ENCODE results near the gene DIP2C.
"Not testable (repeated sequence)": the region's sequence is repeated elsewhere in the genome, so short reads cannot be mapped to it uniquely, and the experiment has no call there.

Gene DIP2C

DNA sequence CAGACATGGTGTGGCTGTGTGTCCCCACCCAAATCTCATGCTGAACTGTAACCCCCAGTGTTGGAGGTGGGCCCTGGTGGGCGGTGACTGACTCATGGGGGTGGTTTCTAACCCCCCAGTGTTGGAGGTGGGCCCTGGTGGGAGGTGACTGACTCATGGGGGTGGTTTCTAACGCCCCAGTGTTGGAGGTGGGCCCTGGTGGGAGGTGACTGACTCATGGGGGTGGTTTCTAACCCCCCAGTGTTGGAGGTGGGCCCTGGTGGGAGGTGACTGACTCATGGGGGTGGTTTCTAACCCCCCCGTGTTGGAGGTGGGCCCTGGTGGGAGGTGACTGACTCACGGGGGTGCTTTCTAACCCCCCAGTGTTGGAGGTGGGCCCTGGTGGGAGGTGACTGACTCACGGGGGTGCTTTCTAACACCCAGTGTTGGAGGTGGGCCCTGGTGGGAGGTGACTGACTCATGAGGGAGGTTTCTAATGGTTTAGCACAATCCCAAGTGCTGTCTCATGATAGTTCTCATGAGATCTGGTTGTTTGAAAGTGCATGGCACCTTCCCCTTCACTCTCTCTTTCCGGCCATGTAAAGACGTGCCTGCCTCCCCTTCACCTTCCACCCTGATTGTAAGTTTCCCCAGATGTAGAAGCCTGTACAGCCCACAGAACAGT is 78.7 kb downstream of the DIP2C start:
- not testable (repeated sequence) for DNase-seq (ENCODE audit: low read depth)

DNA sequence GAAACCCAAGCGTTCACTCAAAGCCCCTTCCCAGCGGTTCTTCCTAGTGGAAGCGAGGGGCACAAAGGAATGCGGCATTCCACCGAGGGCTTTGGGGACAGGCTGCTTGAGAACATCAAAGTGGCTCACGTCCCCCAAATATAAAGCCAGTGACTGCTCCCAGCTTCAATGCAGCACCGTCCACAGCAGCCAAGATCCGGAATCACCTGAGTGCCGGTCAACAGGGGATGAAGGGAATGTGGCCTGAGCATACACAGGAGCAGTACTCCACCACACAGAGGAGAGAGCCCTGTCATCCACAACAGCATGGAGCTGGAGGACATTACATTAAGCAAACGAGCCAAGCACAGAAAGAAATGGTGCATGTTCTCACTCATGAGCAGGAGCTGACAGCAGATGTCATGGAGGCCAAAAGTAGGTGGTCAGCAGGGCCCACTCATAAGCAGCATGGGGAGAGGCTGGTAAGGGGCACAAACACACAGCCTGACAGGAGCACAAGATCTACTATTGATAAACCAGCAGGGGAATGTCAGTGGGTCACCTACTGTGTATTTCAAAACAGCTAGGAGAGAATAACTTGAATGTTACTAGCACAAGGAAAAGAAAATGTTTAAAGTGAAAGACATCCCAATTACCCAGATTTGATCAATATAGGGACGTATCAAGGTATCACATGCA is 79.5 kb downstream of the DIP2C start:
- DNase-seq (ENCODE audit: low read depth): no peak

DNA sequence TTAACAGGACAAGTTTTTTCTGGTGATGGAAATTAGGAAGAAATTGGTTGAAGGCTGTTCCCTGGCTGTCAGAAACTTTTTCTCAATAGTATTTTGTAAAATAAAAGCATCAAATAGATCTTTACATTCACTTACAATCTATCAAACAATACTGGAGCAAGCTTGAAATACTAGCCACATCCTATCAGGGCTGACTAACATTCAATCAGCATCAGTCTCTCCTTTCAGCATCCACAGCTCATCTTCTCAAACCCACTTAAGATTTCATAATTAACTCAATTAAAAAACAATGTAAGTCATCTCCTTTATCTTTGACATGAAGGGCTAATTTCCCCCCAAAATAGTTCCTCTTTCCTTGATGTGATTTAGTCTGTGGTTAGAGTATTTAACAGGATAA is 80.2 kb downstream of the DIP2C start:
- DNase-seq (ENCODE audit: low read depth): no peak

DNA sequence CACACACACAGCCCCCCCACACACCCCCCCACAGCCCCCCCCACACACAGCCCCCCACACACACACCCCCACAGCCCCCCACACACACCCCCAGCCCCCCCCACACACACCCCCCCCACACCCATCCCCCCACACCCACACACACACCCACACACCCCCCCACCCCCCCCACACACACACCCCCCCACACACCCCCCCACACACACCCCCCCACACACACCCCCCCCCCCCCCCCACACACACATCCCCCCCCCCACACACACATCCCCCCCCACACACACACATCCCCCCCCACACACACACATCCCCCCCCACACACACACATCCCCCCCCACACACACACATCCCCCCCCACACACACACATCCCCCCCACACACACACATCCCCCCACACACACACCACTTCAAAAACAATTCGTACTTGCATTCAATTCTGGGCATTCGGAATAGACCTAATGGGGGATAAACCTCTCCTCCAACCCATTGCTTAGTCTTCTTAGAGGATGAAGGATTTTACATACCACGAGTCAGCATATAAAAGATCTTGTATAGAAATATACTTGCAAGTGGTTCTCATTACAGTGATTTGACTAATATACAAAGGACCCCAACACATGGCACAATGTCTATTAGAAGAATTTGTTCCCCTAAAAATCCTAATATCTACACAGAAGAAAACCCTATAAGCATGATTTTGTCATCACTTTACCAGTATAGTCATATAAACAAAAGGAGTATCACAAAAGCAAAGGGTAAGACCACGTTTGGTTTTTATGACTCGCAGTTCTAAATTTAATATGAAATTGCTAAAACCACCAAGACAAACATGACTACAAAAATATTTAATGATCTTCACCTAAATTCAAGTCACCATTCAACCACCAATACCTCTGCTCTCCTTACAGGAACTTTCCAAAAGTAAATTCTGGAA is 80.9 kb downstream of the DIP2C start:
- no peak for DNase-seq (ENCODE audit: low read depth)

DNA sequence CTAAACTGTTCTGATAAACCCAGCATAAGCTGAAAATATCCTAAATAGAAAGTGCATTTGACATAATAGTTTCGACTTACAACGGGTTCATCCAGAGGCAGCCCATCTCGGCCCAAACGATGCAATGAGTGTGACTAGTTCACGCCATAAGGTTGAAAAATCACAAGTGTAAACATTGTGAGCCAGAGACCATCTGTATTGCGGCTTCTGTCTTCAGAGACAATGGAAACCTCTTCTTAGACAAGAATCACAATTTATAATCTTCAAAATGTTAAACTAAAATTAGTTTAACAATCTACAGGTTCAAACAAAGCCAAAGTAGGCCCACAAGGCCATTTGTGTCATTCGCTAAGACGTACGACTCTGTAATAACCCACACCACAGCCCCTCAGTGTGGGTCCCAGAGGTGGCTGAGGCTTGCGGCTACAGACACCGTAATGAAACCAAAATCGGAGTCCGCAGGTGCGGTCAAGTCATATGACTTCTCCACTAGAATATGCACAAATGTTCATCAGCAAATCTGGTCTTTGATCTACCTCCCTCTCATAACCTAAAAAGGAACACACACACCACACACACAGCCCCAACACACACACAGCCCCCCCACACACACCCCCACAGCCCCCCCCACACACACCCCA is 81.8 kb downstream of the DIP2C start:
- no peak for DNase-seq (ENCODE audit: low read depth)

DNA sequence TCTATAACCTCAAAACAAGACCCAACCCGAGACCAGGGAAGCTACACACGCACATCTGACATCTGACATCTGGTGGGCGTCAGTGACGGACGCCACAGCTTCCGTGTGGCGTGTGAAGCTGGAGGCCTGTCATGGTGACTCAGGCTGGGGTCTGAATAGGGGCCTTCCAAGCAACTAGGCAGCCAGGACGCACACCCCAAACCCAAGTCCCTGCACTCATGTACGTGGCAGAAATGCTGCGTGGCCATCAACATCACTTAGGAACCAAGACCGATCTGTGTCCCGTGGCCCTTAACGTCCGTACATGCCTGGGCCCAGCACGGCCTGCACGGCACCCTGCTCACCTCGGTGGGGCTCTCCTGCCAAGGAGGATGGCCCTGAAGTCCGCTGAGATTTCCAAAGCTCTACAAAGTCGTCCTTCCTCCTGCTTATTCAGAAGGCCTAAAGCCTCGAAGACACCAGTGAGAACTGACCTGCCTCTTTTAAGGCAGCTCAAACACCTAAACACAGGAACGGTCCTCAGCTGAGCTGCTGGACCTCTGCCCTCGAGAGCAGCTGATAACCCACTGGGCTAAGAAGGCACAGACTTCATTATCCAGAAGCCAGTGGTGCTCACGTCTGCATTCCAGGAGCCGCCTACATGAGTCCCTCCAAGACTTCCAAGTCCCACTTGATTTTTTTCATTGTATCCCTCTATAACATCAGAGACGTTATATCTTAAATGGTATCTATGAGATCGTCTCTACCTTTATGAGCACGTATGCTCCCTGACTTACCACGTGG is 82.5 kb downstream of the DIP2C start:
- DNase-seq (ENCODE audit: low read depth): no peak

DNA sequence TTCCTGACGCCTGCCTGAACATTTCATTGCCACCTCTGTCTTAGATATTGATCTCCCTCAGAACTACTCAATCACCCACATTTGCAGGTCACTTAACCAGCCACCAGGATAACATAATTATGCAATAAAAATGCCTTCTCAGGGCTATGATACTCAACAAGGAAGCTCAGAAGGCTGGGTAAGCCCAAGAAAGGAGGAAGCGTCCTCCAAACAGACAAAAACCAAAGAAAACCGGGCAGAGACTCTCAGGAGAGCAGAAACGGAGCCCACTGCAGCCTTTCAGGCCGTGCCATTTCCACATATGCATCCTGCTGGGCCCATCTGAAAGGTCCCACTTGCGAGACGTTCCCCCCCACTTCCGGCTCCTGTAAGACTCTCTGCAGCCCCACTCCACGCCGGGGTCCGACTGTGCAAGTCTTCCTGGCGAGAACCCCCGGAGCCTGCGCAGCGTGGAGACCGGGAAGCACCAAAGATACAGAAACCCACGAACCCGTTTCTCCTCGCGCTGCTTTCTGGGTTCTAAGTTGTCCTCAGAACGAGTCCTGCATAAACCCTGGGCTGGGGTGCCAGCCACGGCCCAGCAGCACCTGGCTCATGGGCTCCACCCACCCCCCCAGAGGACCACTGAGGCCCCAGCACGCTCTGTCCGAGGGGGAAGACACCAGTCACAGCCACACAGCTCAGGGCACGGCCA is 83.7 kb downstream of the DIP2C start:
- no peak for DNase-seq (ENCODE audit: low read depth)

DNA sequence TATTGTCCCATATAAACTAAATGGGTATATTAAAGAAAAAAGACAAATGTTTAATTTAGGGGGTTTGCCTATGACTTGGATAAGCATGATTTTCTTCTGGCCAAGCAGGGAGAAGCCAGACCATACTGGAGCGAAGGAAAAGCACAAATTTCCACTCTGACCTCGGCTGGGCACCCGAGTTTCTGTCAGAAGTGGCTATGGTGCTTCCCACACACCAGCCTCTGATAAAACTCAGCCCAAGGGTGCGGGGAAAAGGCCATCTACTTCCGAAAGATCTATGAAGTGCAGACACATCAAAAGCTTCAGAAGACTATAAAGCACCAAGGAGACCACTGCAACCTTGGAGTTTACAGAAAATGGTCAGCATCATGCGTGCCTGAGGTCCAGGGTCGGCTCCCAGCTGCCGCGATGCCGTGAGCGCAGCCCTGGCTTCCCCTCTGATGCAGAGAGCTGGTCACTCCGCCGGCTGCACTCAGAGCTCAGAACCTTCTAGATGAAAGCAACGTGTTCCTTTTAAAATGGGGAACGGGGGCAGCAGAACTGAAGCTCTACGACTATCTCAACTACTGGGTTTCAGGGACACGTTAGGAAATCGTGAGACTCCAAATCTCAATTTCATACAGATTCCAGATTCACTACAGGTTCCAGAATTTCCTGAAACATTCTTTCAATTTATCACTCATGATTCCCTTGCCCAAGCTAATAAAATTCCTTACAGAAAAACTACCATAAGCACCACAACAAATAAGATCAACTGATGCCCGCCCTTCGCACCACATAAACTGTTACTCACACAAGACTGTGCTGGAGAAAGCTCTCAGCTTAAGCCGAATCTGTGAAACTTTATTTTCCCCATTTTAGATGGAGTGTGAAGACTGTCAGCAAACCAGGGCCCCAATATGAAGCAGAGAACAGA is 84.5 kb downstream of the DIP2C start:
- no peak for DNase-seq (ENCODE audit: low read depth)

DNA sequence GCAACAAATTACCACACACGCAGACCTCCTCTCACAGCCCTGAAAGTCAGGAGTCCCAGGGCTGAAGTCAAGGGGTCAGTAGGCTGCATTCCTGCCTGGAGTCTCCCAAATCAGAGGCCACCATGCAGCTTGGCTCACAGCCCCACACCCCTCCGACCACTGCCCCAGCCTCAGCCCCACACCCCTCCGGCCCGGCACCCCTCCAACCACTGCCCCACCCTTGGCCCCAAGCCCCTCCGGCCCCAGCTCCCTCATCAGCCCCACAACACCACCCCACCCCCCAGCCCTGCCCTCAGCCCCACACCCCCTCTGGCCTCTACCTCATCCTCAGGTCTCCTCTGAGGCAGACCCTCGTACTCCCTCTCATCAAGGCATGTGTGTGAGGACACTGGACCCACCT is 85.7 kb downstream of the DIP2C start:
- DNase-seq (ENCODE audit: low read depth): no peak

DNA sequence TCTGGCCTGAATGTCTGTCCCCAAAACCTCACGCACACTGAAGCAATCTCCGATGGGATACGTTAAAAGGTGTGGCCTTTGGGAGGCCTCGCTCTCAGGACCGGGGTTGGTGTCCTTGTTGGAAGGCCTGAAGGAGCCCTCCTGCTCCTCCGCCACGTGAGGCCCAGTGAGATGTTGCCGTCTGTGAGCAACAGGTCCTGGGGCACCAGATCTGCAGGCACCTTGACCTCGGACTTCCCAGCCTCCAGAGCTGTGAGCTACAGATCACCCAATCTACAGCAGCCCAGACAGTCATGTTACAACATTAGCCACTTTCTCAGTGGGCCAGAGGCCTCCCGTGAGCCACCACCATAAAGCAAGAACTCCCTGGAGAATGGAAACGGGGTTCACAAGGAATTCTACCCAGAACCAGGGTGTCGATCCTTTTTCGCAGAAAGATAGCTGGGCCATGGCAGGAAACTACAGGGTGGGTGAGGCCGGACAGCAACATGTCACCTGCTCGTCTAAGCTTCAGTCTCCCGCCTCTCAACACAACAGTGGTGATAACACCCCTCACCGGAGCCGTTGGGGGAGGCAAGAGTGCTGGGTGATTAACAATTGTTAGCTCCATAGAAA is 87.0 kb downstream of the DIP2C start:
- no peak for DNase-seq (ENCODE audit: low read depth)

DNA sequence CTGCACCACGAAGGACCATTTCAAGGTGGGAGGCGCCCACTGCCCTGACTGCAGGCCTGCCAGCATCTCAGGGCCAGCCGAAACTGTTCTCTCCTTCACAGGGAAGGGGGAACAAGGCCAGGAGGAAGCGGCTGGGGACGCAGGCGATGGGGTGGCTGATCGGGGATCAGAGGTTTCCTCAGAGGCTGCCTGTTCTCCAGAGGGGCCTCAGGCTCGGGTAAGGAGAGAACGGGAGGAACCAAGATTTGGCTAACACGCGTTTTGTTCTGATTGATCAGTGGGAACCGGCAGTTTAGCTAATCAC is 87.9 kb downstream of the DIP2C start:
- no peak for DNase-seq (ENCODE audit: low read depth)

DNA sequence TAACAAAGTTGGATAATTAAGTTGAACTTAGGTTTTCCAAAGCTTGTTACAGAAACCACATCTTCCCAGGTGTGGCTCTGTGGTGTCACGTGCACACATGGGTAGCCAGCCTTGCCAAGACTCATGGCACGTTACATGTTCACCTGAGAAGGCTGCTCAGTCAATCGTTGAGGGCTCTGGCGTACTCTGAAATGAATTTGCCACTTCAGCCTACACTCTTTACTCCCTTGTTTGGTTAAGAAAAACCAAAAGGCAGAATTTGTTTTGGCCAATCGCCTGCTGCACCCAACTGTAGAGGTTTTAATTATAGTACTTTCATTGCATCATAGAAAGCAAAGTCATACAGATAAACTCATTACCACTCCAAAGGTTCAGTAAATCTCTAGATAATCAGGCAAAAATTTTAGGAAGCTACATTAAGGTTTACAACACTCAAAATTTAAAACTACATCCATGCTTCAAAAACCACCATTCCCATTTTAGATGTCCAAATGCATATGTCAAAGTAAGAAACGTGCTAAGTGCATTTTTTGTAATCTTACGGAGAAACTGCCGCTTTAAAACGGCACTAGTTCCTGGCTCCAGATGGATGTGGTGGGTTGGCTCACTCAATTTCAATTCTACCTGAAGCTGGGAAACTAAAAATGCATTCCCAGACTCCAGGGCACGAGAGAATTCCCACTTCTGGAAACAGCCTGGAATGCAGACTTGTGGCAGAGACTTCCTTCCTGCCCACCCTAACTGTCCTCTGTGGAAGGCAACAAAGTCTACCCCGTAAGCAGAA is 88.4 kb downstream of the DIP2C start:
- no peak for DNase-seq (ENCODE audit: low read depth)

DNA sequence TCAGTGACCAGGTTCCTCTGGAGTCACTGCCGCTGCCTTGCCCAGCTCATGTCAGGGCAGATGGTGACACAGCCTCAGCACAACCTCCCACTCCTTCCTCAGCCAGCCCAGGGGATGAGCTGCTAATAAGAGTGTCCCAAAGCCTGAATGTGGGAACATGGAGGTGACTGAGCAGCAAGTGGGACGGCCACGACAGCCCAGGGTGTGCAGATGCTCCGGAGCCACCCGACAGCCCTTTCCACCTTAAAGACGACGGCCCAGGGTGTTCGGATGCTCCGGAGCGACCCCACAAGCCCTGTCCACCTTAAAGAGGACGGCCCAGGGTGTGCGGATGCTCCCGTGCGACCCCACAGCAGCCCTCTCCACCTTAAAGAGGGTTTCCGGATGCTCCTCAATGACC is 89.2 kb downstream of the DIP2C start:
- DNase-seq (ENCODE audit: low read depth): no peak

DNA sequence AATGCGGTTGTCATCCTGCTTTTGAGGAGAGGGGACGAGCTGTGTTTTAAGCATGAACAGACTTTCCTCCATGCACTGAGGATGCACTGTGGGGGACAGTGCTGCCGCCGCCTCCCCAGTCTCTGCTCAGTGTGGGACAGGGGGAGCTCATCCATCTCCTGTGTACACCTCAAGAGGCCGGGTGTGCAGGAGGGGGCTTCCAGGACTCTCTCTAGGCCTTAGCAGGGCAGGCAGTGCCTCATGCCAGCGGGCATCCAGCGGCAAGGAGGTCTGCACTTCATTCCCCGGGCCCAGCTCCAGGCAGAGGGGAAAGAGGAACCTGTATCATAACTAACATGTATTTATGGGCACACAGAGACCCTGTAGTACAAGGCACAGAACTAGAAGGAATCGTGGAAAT is 89.7 kb downstream of the DIP2C start:
- DNase-seq (ENCODE audit: low read depth): no peak

DNA sequence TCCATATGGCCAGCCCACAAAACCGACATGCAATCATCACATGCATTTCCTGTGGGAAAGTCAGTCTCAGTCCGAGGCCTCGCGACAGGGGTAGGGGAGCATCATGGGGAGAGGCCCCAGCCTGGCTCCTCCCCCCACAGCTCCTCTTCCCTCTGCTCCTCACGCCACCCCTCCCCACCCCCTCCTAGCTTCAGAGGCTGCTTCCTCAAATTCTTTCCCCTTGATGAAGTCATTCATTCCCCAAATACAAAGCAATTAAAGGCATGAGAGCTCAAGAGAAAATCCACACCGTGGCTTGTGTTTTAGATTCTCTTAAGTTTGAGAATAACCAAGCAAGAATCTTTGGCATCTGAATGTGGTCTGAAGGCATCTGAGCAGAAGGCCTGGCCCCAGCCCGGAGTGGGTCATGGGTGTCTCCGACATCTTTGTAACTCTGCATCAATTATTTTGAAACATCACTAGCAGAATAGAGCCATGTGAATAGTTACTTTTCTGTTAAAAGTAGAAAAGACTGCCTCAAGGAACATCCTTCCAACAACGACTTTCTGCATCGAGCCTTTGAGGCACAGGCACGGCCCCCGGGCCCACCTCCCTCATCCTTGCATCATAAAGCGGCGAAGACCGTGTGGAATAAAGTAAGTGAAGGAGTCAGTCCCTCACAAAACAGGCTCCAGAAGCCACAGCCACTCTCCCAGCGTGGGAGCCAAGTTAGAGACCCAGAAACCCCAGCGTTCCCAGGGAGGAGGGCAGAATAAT is 90.9 kb downstream of the DIP2C start:
- no peak for DNase-seq (ENCODE audit: low read depth)

DNA sequence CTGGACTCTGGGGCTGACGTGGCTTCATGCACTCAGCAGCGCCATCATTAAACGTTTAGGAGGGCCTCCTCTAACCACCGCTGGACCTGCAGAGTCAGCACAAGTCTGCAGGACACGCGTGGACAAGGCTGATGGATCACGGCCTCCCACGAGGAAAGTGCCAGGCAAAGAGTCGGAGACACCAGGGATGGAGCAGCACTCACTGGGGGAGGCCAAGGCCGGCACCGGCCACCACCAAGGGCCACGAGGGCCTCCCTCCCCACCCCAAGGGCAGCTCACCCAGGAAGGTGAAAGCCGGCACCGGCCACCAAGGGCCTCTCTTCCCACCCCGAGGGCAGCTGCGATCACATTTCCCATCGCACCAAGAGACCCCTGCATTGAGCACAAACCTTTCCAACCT is 91.5 kb downstream of the DIP2C start:
- no peak for DNase-seq (ENCODE audit: low read depth)

DNA sequence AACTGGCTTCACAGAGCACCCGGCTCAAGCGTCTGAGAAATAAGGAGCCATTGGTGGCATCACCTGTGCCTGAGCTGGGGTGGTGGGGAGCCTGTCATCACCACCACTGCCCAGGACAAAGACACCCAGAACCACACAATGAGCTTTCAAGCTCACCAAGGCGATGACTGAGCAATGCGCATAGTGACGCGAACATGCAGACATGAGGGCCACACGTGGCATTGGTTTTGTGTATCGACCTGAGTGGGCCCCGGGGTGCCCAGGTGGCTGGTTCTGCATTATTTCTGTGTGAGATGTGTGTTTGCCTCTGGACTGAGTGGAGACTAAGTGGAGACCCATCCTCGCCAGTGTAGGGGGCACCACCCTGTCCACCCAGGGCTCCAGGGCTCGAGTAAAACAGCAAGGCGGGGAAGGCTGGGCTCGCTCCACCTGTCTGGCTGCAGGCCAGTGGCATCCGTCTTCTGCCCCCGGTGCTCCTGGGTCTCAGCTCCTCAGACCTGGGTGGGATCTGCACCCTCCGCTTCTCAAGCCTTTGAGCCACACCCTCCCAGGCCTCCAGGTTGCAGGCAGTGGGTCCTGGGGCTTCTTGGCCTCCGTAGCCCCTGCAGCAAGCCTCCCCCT is 92.6 kb downstream of the DIP2C start:
- DNase-seq (ENCODE audit: low read depth): no peak

DNA sequence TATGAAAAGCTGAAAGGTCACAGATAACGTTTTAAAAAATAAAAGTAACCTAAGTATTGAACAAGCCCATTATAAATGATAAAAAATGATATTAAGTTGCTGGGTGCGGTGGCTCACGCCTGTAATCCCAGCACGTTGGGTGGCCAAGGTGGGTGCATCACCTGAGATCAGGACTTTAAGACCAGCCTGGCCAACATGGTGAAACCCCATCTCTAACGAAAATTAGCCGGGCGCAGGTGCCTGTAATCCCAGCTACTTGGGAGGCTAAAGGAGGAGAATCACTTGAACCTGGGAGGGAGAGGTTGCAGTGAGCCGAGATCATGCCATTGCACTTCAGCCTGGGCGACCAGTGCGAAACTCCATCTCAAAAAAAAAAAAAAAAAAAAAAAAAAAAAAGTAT is 93.3 kb downstream of the DIP2C start:
- DNase-seq (ENCODE audit: low read depth): not testable (repeated sequence)
